HS-5 (cell line): ENCODE results near the gene ACBD6.
"Not testable (repeated sequence)": the region's sequence is repeated elsewhere in the genome, so short reads cannot be mapped to it uniquely, and the experiment has no call there.

Source experiments
- DNase-seq: peaks from one replicate; pipeline ENCODE4 v3.0.0-alpha.2; 2012; ENCODE audit warnings: low read depth

The ACBD6 gene

GRCh38 chr1:180502361-180503279 is at the start of gene ACBD6:
ACBD6 (minus strand) TSS chr1:180502577; CDS start chr1:180502266, 311 bp downstream.
- peak; percentile 66 for DNase-seq

GRCh38 chr1:180551997-180552396 is 49.6 kb upstream of the ACBD6 start:
- DNase-seq, result no peak

GRCh38 chr1:180550241-180550640 is 47.9 kb upstream of the ACBD6 start:
- DNase-seq, result no peak

- not testable (repeated sequence) for DNase-seq
These were observed 47.4 kb upstream of the ACBD6 start for GRCh38 chr1:180549770-180550169.

GRCh38 chr1:180548686-180549317 is 46.4 kb upstream of the ACBD6 start:
- DNase-seq, result no peak

- no peak for DNase-seq
These were observed 43.6 kb upstream of the ACBD6 start for GRCh38 chr1:180545991-180546390.

GRCh38 chr1:180544050-180544449 is 41.7 kb upstream of the ACBD6 start:
- no peak for DNase-seq

- no peak for DNase-seq
These were observed 40.4 kb upstream of the ACBD6 start for GRCh38 chr1:180542838-180543145.

GRCh38 chr1:180542113-180542837 is 39.9 kb upstream of the ACBD6 start:
- no peak for DNase-seq

GRCh38 chr1:180540697-180541594 is 38.6 kb upstream of the ACBD6 start:
- DNase-seq, result no peak

- DNase-seq, result no peak
These were observed 36.8 kb upstream of the ACBD6 start for GRCh38 chr1:180539136-180539535.

- DNase-seq, result no peak
These were observed 34.5 kb upstream of the ACBD6 start for GRCh38 chr1:180536821-180537372.

GRCh38 chr1:180535418-180535999 is 33.1 kb upstream of the ACBD6 start:
- no peak for DNase-seq

- DNase-seq, result no peak
These were observed 31.8 kb upstream of the ACBD6 start for GRCh38 chr1:180534214-180534613.

GRCh38 chr1:180533266-180533987 is 31.1 kb upstream of the ACBD6 start:
- no peak for DNase-seq

GRCh38 chr1:180532854-180533253 is 30.5 kb upstream of the ACBD6 start:
- no peak for DNase-seq

- peak; percentile 61 for DNase-seq
These were observed 28.1 kb upstream of the ACBD6 start for GRCh38 chr1:180530501-180530900.

- DNase-seq, result no peak
These were observed 26.6 kb upstream of the ACBD6 start for GRCh38 chr1:180528868-180529470.

GRCh38 chr1:180527101-180527669 is 24.8 kb upstream of the ACBD6 start:
- no peak for DNase-seq

- DNase-seq, result no peak
These were observed 23.3 kb upstream of the ACBD6 start for GRCh38 chr1:180525715-180526039.
